Measurements from ENCODE around the gene SCNM1. TPM values are rescaled to one million over a fixed set of nuclear protein-coding genes. Genes with fewer than 3 reads are reported as not detected.
A peak's percentile ranks its signal among the peaks of the same experiment; 100 is the strongest.
"Not testable (repeated sequence)": the region's sequence is repeated elsewhere in the genome, so short reads cannot be mapped to it uniquely, and the experiment has no call there.

SCNM1 gene
- total RNA-seq, 1 donor: 21.5 TPM

DNA sequence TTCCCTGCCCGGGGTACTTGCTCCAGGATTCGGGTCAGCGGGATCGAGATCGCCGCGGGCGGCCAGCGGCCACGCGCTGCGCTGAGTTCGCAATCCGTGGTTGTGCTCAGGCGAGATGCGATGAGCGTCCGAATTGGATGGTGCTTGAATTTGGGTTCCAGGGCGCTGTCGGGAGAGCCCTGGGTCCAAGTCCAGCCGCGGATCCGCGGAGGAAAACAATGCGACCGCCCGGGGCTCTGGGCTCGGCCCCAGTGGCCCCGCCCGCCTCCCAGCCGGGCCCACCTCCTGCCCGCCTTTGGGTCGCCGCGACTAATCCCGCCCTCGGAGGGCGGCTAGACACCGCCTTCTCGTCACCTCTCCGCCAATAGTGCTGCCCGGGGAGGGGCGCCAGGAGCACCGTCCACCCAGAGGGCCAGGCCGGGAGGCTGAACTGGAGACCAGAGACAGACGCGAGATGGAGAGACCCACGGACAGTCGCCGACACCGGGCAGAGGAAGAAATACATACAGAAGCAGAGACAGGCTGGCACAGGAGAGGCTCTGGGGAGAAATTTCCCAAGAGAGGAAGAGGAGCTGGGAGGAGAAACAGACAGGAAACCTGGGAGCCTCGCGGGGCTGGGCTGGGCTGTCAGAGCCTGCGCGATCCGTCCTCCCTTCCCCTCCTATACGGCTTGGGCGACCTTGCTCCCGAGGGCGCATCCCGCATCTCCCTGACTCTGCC, 19.4 kb upstream of the SCNM1 start, which contains the start of gene SEMA6C:
Gene SEMA6C, minus strand, starts transcription at position 220 of the 720 bp plus-strand sequence. CDS start 4,010 bp downstream, outside the sequence.
- peak; percentile 57 to 82 (median 78) for DNase-seq (ENCODE audit: low read depth in 2 of 3, low spot score in 2 of 3)

- DNase-seq (ENCODE audit: low read depth in 2 of 3, low spot score in 2 of 3): no peak
Observed at GRCh38 chr1:151147132-151147503, 18.8 kb upstream of the SCNM1 start.

GRCh38 chr1:151147665-151148064, 18.3 kb upstream of the SCNM1 start:
- DNase-seq (ENCODE audit: low read depth in 2 of 3, low spot score in 2 of 3): no peak

- DNase-seq (ENCODE audit: low read depth in 2 of 3, low spot score in 2 of 3): peak; percentile 36 to 73 (median 57)
Observed at GRCh38 chr1:151156515-151156819, 9.5 kb upstream of the SCNM1 start, which contains the start of gene TNFAIP8L2. Gene TNFAIP8L2 (plus strand): TSS chr1:151156649. CDS start chr1:151158698, 2,049 bp downstream.

GRCh38 chr1:151157067-151157531, 8.8 kb upstream of the SCNM1 start:
- peak in 2 of 3 donors; percentile 77 to 86 for DNase-seq (ENCODE audit: low read depth in 2 of 3, low spot score in 2 of 3)

GRCh38 chr1:151158326-151158725, 7.6 kb upstream of the SCNM1 start:
- no peak for DNase-seq (ENCODE audit: low read depth in 2 of 3, low spot score in 2 of 3)

DNA sequence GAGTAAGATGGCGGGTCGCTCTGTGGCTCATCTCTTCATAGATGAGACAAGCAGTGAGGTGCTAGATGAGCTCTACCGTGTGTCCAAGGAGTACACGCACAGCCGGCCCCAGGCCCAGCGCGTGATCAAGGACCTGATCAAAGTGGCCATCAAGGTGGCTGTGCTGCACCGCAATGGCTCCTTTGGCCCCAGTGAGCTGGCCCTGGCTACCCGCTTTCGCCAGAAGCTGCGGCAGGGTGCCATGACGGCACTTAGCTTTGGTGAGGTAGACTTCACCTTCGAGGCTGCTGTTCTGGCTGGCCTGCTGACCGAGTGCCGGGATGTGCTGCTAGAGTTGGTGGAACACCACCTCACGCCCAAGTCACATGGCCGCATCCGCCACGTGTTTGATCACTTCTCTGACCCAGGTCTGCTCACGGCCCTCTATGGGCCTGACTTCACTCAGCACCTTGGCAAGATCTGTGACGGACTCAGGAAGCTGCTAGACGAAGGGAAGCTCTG, 7.1 kb upstream of the SCNM1 start:
- no peak for DNase-seq (ENCODE audit: low read depth in 2 of 3, low spot score in 2 of 3)

DNA sequence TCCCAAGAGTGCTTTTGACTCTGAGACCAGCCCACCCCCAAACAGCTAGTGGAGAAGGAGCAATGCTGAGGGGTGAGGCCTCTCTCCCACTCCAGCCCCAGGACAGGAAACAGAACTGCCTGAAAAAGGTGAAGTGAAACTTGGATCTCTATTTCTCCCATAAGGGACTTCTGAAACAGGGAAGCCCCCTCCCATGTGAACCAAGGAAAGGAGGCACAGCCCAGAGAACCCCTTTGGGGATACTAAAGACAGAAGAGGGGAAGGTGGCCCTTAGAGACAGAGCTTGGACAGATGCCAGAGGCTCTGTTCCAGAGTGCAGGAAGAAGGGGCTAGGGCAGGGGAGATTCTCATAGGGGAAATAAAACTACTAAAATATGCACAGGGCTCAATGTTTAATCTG, 6.6 kb upstream of the SCNM1 start:
- DNase-seq (ENCODE audit: low read depth in 2 of 3, low spot score in 2 of 3): no peak

DNA sequence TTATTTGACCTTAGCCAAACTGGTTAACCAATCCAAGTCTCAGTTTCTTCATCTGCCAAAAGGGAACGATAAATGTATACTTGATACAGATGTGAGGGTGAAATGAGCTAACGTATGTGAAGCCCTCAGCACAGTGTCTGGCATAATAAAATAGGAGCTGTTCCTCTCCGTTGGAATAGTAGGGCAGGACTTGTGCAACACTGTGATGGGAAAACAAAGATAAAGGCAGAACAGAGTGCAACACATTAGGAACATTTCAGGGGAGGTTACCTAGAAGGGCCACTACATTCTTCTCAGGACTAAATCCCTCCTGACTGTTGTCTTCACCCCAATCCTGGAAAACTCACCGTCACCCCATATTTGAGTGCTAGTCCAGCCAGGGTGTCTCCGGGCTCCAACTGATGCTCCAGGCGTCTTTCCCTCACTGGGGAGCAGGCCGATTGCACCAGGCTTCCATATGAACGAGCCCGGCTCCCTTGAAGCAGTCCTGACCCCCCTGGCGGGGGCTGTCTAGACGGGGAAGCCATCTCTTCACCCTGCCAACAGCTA, 1.1 kb upstream of the SCNM1 start:
- DNase-seq (ENCODE audit: low read depth in 2 of 3, low spot score in 2 of 3): no peak

DNA sequence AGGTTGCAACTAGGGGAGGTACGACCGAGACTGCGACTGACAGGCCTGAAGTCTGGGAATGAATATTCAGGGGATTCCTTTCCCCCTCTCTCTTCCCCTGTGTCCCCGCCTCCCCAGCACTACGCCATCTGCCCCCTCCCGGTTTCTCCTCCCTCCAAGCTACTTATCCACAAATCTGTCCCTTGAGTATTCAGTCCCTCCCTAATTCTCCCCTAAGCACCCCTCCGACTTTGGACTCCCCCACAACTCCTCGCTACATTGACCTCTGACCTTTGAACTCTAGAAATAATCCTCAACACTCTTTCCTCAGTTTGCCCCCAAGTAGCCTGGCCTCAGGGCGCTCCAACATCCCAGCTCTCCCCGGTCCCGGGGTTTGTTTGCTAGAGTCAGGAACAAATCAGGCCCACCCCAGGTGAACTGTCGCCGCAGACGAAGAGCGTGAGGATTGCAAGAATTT, 635 bp upstream of the SCNM1 start:
- DNase-seq (ENCODE audit: low read depth in 2 of 3, low spot score in 2 of 3): no peak

DNA sequence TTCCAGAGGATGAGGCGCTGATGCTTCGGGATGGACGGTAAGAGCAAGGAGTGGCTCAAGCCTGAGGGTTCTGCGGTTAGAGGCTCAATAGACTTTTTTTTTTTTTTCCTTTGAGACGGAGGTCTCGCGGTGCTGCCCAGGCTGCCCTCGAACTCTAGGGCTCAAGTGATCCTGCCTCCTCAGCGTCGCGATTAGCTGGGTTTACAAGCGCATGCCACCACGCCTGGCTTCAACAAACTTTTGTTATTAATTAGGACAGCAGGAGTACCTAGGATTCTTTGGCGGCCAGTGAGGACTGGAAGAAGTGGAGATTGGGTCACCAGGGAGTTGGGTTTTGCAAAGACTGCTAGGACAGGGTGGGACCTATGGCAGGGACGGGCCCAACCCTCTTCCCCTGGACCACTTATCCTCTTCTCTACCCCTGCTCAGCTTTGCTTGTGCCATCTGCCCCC, 587 bp downstream of the SCNM1 start:
- peak in 1 of 3 donors; percentile 44 for DNase-seq (ENCODE audit: low read depth in 2 of 3, low spot score in 2 of 3)

GRCh38 chr1:151167116-151167515, 1.2 kb downstream of the SCNM1 start:
- no peak for DNase-seq (ENCODE audit: low read depth in 2 of 3, low spot score in 2 of 3)

DNA sequence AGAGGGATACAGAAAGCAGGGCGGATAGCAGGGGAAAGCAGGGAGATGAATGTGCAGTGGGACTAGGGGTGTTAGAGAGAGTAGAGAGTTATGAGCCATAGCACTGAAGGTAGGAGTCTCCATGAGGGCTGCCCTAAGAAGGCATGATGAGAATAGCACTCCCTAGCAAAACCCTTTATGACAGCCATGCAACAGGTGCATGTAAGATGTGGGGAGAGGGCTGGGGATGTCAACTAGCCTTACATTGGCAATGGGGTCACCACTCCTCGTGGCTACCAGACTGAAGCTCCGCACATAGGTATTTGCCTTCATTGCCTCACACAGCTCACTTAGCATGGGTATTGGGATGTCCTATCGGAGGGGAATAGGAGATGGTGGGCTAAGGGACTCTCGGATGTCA, 5.2 kb downstream of the SCNM1 start:
- DNase-seq (ENCODE audit: low read depth in 2 of 3, low spot score in 2 of 3): no peak

DNA sequence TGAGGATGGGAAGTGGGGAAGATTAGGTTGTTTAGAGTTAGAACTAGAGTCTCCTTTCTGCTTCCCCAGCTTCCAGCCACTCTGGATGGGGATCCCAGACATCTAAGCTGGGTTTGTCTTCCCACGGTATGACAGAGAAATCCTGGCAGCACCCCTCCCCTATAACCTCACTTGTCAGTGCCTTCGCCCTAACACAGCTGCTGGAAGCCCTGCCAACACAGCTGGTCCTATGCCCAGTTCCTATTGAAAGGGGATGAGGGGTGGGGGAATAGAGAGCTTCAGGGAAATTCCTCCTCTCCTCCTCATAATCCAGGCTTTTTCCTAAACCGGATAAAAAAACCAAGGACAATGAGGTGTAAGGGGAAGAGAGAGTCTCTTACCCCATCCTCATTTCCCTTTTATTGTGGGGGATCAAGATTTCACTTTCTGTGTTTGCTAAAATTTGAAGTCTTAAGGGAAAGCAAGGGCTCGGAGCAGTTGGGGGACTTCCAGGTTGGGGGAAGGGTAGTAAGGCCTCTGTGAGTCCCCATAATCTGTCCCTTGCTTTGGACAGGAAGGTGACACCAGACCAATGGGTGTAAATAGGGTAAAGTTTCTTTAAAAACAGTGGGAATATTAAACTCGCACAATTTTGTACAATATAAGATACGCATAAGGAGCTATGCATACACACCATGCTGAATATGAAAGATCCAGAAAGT, 9.2 kb downstream of the SCNM1 start:
- no peak for DNase-seq (ENCODE audit: low read depth in 2 of 3, low spot score in 2 of 3)

- peak in 1 of 3 donors; percentile 54 for DNase-seq (ENCODE audit: low read depth in 2 of 3, low spot score in 2 of 3)
Observed at GRCh38 chr1:151175863-151176262, 9.9 kb downstream of the SCNM1 start, which contains the start of gene TMOD4. Gene TMOD4 (minus strand): TSS chr1:151175981. CDS start chr1:151174875, 1,106 bp downstream.

GRCh38 chr1:151176514-151177045, 10.6 kb downstream of the SCNM1 start:
- no peak for DNase-seq (ENCODE audit: low read depth in 2 of 3, low spot score in 2 of 3)

DNA sequence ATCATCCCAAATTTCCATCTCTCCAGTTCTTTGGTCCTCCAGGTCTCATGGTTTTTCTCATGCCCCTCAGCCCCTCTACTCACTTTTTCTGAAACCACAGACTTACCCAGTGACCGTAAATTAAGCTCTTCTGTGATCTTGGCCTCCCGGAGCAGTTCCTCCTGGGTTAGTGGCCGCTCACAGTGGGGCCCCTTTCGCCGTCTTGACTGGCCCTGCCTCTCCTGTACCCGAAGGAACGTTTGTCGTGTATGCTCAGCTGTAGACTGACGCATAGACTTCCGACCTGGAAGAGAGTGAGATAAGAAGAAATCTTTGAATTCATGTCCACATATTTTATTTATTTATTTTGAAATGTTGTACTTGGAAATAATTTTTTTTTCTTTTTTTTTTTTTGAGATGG, 18.3 kb downstream of the SCNM1 start:
- DNase-seq (ENCODE audit: low read depth in 2 of 3, low spot score in 2 of 3): no peak

DNA sequence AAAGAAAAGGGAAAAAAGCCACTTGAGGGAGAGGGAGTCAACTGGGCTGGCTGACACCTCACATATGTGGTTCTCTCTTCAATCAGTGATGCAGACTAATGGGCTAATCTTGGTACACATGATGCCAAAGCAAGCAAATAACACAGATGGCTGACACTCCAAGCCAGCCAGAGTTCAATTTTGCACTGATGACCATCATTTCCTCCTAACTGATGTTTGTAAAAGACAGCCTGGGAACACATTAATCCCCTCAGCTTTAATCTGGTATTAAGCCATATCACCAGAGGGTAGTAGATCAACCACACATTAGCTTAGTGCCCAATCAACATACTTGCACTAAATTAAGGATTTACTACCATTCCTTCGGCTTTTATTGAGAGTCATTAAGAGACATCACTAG, 21.3 kb downstream of the SCNM1 start:
- DNase-seq (ENCODE audit: low read depth in 2 of 3, low spot score in 2 of 3): no peak

GRCh38 chr1:151188667-151189066, 22.7 kb downstream of the SCNM1 start:
- not testable (repeated sequence) for DNase-seq (ENCODE audit: low read depth in 2 of 3, low spot score in 2 of 3)

- DNase-seq (ENCODE audit: low read depth in 2 of 3, low spot score in 2 of 3): peak; percentile 65 to 90 (median 85)
Observed at GRCh38 chr1:151189637-151190445, 23.9 kb downstream of the SCNM1 start, which contains the start of gene VPS72. Gene VPS72 (minus strand): TSS chr1:151190197. CDS start chr1:151190121, 76 bp downstream.

All from hematopoietic multipotent progenitor cell (in vitro differentiated cells).